DOHH2 (cell line): Measurements from ENCODE around the gene TNNT1.

Experiments used
- H3F3A ChIP-seq: fragments of 200-600 bp; sonication (generic), shearing (Covaris generic); 2 replicates; pipeline ENCODE4 v1.6.0; 2016; ENCODE audit warnings: antibody characterized with exemption, mild to moderate bottlenecking; ENCODE audit not compliant: control insufficient read depth, insufficient read depth
- H3K27ac ChIP-seq: fragments of 200-600 bp; sonication (generic); 2 replicates; pipeline ENCODE4 v1.5.1; 2014; ENCODE audit warnings: low read depth, mild to moderate bottlenecking, low read length, moderate library complexity
- H3K27me3 ChIP-seq: fragments of 200-600 bp; sonication (generic); 2 replicates; pipeline ENCODE4 v1.6.1; 2014; ENCODE audit warnings: mild to moderate bottlenecking, low read length, mixed read lengths; ENCODE audit not compliant: control insufficient read depth
- H3K36me3 ChIP-seq: fragments of 200-600 bp; sonication (generic); 2 replicates; pipeline ENCODE4 v1.6.1; 2014; ENCODE audit warnings: mild to moderate bottlenecking, low read length, moderate library complexity, mixed read lengths; ENCODE audit not compliant: control insufficient read depth
- H3K4me1 ChIP-seq: fragments of 200-600 bp; sonication (generic); 2 replicates; pipeline ENCODE4 v1.6.1; 2014; ENCODE audit warnings: mild to moderate bottlenecking, low read length, mixed read lengths; ENCODE audit not compliant: control insufficient read depth
- H3K4me2 ChIP-seq: fragments of 200-600 bp; sonication (generic); 2 replicates; pipeline ENCODE4 v1.6.0; 2014; ENCODE audit warnings: mild to moderate bottlenecking, low read length, moderate library complexity
- H3K4me3 ChIP-seq: fragments of 200-600 bp; sonication (generic); 2 replicates; pipeline ENCODE4 v1.5.1; 2014; ENCODE audit warnings: mild to moderate bottlenecking, low read length, mixed read lengths
- H3K79me2 ChIP-seq: fragments of 200-600 bp; sonication (generic); 2 replicates; pipeline ENCODE4 v1.6.1; 2014; ENCODE audit warnings: mild to moderate bottlenecking, low read length, mixed read lengths; ENCODE audit not compliant: control insufficient read depth
- H3K9me2 ChIP-seq: fragments of 200-600 bp; sonication (generic); replicated peaks from 2 replicates; pipeline ENCODE4 v1.6.1; 2014; ENCODE audit warnings: mild to moderate bottlenecking, low read length, mixed read lengths; ENCODE audit not compliant: control insufficient read depth
- H3K9me3 ChIP-seq: fragments of 200-600 bp; sonication (generic); 2 replicates; pipeline ENCODE4 v1.6.1; 2014; ENCODE audit warnings: antibody characterized with exemption, low read length, mixed read lengths; ENCODE audit not compliant: control insufficient read depth, insufficient read depth
- H4K20me1 ChIP-seq: fragments of 200-600 bp; sonication (generic); 2 replicates; pipeline ENCODE4 v1.6.0; 2014; ENCODE audit warnings: low read depth, mild to moderate bottlenecking, antibody characterized with exemption, low read length, moderate library complexity; ENCODE audit not compliant: control insufficient read depth, insufficient read depth
- CTCF ChIP-seq: fragments of 200-600 bp; sonication (generic); IDR thresholded peaks from one replicate; pipeline ENCODE4 v1.5.1; 2014; ENCODE audit warnings: antibody characterized with exemption, mild to moderate bottlenecking, low read depth, low read length; ENCODE audit not compliant: poor library complexity, severe bottlenecking
- EZH2phosphoT487 ChIP-seq: fragments of 200-600 bp; sonication (generic); IDR thresholded peaks from 2 replicates; pipeline ENCODE4 v1.6.1; 2017; ENCODE audit warnings: borderline replicate concordance, mild to moderate bottlenecking, antibody characterized with exemption, low read length, moderate library complexity, mixed read lengths

Gene TNNT1

GRCh38 chr19:55112777-55113569 is 36.0 kb downstream of the TNNT1 start:
- Histone ChIP-seq H3K79me2 (peaks cover 92% of the 10 kb centered on the region), H3K27ac (peak overlapping the region; percentile 93), H3K4me2 (peak overlapping the region; percentile 98), H4K20me1 (peaks cover 16% of the 10 kb centered on the region), H3K9me3 (no peaks in the 10 kb centered on the region), H3K4me1 (peaks cover 38% of the 10 kb centered on the region), H3K9me2 (no peaks in the 10 kb centered on the region), H3K4me3 (peak overlapping the region; percentile 93), H3K27me3 (no peaks in the 10 kb centered on the region), H3F3A (peaks cover 5% of the 10 kb centered on the region), H3K36me3 (peaks cover 64% of the 10 kb centered on the region)
- TF ChIP-seq CTCF (peak; percentile 72), EZH2phosphoT487 (no peak)

- H3K4me2 ChIP-seq, result peak overlapping the region; percentile 98
Observed at GRCh38 chr19:55112246-55112776, 36.7 kb downstream of the TNNT1 start.

GRCh38 chr19:55111238-55111831 is 37.7 kb downstream of the TNNT1 start:
- Histone ChIP-seq H3K4me2 (no peak overlapping the region), H3K4me1 (peaks cover 38% of the 10 kb centered on the region), H3K27me3 (no peaks in the 10 kb centered on the region), H3K36me3 (peaks cover 65% of the 10 kb centered on the region), H3K9me3 (no peaks in the 10 kb centered on the region), H3F3A (peaks cover 5% of the 10 kb centered on the region), H3K9me2 (no peaks in the 10 kb centered on the region), H4K20me1 (peaks cover 16% of the 10 kb centered on the region), H3K79me2 (peaks cover 90% of the 10 kb centered on the region), H3K4me3 (no peak overlapping the region), H3K27ac (no peak overlapping the region)
- TF ChIP-seq CTCF, result no peak
- no peak for TF ChIP-seq EZH2phosphoT487

More at GRCh38 chr19:55112246-55112776, 36.7 kb downstream of the TNNT1 start:
- TF ChIP-seq EZH2phosphoT487 (no peak), CTCF (no peak)
- Histone ChIP-seq H3K36me3 (peaks cover 65% of the 10 kb centered on the region), H3K27ac (peak overlapping the region; percentile 93), H3K4me3 (peak overlapping the region; percentile 93), H3F3A (peaks cover 5% of the 10 kb centered on the region), H3K4me1 (peaks cover 38% of the 10 kb centered on the region), H3K27me3 (no peaks in the 10 kb centered on the region), H4K20me1 (peaks cover 16% of the 10 kb centered on the region), H3K9me2 (no peaks in the 10 kb centered on the region), H3K79me2 (peaks cover 91% of the 10 kb centered on the region), H3K9me3 (no peaks in the 10 kb centered on the region)
